GM19452 (cell line): Measurements from ENCODE around the gene NUDT11.
"Not testable (repeated sequence)": the region's sequence is repeated elsewhere in the genome, so short reads cannot be mapped to it uniquely, and the experiment has no call there.

Experiments
- ATAC-seq: cut with Tn5 transposase; IDR thresholded peaks from one replicate; pipeline ENCODE4 v1.9.1; 2021; ENCODE audit not compliant: unreplicated experiment

NUDT11 gene

DNA sequence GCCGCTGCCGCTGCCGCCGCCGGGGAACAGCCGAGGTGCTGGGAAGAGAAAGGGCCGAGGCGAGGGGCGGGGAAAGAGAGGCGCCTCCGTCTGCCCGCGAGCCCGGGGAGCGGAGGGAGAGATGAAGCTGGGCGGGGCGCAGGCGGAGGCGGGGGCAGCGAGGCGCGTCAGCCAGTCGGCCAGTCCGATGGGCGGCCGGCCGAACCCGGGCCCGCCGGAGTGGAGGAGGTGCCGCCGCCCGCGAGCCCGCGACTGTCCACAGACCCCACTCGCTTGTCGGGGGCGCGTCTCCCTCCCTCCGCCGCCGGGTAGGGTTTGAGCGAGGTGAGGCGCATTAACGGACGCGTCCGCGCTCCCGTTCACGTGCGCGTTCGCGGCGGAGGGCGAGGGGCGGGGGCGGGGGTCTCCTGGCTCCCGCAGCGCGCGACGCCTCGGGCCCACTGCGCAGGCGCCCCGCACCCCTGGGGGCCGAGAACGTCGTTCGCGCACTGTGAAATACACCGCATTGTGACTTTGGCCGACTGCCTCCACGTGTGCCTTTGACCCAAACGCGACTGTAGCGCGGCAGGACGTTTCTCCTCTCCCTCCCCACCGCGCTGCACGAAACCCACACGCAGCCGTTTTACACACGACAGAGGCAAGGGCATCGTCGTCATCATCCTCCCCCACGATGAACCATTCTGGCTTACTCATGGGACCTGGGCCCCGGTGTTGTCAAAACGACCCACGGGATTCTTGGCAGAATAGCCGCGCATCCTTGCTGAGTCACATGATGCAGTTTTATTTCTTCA lies at the start of gene NUDT11:
Gene NUDT11 (minus strand): TSS at position 92 of the 791 bp plus-strand sequence. CDS start 148 bp downstream, outside the sequence.
- no peak for ATAC-seq

DNA sequence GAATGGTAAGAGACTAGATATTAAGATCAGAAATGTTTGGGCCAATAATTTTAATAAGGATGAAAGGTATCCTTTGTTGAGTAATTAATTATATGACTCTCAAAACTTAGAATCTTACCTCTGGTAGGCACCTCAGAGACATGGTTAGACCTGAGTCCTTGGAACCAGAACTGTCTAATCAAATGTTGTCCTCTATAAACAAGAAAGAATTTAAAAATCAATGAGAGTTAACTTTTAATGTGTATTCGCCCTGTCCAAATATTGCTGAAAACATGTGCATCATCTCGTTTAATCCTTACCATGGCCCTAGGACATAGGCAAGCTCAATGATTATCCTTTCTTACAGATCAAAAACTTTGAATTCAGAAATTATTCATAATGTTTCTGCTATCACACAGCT lies 24.0 kb upstream of the NUDT11 start:
- no peak for ATAC-seq

DNA sequence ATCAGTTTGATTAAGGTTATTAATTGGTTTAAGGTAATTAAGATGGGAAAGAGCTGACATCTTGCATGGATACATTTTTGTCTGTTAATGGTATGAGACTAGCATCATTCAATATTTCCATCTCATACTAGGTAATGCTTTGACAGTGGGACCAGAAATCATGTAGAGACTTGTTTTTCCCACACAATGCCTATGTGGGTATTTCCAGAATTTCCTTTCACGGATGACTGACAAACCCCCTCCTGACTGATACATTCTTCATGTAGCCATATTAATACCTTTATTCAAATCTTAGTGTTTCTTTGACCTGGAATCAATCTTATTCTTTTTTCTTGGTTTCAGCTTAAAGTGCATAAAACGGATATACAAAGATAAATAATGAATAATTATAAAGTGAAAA lies 22.7 kb upstream of the NUDT11 start:
- ATAC-seq, result not testable (repeated sequence)

DNA sequence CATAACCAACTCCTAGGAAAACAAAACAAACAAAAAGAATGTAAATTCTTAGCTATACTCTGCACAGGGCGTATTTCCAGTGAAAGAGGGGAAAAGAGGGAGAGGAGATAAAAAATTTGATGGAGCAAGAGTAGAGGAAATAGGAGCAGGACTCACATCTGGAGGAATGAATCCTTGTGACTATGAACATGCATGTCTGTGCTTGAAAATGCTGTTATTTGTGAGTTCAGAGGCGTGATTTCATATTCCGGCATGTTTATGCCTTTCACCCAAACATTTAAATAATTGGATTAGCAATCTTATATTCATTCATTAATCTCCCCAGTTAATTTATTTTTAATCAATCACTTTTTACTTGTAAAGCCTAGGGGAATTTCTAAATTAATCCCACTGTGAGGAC lies 11.2 kb upstream of the NUDT11 start:
- ATAC-seq, result no peak

DNA sequence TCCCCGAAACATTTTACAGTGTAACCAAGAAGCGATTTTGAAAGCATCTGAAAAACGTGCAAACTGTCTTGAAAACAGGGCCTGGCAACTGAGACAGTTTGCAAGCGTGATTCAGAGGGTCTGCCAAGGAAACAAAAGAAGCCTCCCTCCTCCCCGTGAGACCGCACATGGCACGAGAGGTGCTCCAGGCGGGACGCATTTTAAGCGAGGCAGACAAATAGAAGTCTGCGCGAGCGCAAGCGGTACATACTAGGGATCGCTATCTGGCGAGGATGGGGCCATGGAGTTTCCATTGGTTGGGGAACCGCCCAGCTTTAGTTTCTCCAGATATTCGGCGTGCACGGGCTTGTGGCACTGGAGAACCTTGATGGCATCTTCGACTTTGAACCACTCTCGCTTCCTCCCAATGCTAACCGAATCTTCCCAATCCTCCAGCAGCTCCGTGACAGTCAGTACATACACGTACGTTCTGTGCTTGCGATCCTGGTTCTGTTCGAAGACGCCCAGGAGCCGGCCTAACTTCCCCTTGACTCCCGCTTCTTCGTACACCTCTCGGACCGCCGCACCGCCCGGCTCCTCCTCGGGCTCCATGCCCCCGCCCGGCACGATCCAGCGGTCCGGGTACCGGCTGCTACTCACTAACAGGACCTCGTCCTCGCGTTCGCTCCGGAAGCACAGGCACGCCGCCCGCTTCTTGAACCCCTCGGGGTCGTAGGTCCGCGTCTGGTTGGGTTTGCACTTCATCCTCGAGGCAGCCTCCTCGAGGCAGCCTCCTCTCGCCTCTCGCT lies 497 bp downstream of the NUDT11 start:
- ATAC-seq, result not testable (repeated sequence)

DNA sequence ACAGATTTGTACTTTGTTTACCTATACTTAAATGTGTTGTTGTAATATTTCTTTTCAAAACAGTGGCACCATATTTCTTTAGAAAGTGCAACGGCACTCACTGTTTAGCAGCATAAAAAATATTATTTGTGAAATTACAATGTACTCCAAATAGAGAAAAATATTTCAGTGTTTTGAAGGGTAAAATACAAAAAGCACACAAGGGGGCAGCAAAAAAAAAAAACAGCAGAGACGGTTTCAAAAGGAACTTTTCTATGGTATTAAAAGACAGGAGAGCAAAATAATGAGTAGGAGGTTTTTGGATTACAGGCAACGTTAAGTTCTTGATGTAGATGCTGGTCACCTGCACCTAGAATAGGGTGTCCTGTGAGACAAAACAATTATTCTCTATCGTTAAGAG lies 2.0 kb downstream of the NUDT11 start:
- ATAC-seq, result no peak

DNA sequence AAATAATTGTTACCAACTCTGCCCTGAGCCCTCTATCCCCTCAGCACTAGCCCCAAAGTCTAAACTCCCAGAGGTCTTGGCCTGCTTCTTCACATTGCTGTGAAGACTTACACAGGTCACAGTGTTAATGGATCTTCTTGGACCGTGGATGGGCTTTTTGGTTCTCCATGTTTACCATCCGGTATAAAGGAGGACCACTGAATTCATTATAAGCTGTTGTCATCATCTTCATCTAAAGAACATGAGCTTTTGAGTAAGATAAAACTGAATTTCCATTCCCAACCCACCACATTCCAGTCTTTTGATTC lies 8.5 kb downstream of the NUDT11 start:
- ATAC-seq, result no peak

DNA sequence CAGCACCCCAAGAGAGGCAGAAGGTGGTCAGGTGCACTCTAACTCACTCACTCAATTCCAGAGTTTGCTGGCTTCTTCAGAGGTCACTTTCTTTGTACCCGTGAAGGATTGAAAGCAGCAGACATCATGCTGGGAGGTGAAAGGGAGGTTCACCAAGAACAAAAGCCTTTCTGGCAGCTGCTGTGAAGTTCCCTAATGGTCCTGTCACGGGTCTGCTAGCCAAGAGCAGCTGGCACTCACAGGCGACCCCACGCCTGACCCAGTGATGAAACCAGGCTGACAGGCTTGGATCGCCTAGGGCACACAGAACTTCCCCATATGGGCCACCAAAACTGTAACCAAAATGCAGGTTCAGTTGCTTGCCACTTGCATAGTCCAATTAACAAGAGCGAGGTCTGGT lies 11.8 kb downstream of the NUDT11 start:
- ATAC-seq, result no peak

DNA sequence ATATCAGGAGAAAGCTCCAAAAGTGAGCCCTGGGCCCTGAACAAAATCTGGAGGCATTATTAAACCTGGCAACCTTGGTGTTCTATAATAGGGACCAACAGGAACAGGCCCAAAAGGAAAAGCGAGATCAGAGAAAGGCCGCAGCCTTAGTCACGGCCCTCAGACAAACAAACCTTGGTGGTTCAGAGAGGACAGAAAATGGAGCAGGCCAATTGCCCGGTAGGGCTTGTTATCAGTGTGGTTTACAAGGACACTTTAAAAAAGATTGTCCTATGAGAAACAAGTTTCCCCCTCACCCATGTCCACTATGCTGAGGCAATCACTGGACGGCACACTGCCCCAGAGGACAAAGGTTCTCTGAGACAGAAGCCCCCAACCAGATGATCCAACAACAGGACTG lies 14.0 kb downstream of the NUDT11 start:
- not testable (repeated sequence) for ATAC-seq

DNA sequence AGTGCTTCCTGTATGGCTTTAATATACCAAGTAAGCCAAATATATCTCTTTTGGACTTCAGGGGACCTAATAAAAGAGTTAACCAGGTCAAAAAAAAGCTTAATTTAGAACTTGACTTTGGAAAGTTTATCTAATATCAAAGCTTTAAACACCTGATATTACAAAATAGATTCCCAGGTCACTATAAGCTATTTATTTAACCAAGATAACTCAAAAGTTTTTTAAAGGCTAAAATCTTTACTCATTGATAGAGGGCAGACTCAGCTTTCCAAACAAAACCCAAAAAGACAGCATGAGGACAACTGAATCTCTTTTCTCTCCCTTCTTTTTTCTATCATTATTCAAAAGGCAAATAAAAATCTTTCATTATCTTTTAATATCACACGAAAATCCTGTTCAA lies 19.5 kb downstream of the NUDT11 start:
- ATAC-seq, result no peak

DNA sequence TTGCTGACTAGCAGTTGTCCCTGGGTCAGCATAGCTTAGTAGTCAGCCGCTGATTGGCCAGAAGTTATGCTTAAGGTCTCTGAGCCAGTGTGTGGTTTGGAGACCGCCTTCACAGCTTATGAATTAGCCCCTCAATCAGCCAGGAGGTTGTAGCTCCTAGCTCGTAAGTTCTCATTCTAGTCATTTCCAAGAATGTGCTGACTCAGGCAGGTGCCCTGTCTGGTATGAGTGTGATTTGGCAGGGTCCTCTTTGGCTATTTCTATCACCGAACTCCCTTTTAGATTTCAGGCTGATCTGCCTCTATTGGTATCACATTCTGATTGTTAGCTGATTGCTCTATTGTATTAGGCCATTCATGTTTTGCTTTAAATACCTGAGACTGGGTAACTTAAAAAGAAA lies 33.1 kb downstream of the NUDT11 start:
- no peak for ATAC-seq

DNA sequence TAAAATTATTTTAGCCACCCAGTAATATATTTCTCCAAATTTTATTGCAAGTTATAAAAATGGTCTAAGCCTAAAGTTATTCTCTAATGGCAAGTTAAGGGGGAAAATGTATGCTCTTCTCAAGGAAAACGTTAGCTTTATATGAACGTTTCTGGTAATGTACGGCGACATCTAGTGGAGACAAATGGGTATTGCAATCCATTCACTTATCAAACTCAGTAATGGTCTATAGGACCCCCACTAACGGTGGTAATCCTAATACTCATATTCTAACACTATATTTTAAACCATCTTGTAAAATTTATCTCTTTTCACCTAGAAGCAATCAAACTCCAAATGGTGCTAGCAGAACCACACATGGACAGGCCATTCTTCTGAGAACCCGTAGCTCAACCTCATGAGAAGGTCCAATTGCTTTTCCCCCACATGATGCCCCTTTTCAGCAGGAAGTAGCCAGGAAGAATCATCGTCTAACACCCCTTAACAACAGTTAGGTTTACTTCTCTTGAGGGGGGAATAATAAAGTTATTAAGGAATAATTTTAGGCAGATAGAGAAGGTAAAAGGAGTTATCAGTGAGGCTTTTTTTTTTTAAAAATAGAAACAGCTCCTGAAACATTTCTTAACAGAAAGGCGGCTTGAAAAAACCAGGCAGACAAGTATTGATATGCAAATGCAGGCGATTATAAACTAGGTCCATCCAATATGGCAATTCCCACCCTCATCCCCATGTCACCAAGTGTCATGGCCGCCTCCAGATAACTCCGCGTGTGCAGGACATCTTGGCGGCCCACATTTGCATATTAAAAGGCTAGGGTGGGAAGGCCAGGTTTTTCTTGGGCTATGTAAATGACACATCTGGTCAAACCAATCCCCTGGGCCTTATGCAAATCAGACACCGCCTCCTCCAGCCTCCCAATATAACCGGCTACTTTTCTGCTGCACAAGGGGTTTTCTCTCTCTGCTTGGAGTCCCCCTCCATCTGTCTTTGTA lies 35.0 kb downstream of the NUDT11 start:
- ATAC-seq, result no peak

DNA sequence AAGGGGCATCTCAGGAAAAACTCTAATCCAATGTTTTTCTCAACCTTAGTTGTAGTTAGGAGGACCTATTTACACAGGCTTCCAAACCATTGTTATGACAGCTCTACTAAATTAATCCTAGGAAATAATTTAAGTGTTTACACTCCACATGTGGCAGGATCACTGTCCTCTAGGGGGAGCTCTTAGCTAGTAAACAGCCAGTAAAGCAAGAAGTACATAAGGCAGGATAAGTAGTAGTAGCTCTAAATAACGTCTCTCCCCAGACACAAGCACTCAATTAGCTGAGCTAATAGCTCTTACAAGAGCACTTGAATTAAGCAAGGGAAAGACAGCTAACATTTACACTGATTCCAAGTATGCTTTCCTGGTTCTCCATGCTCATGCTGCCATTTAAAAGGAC lies 37.3 kb downstream of the NUDT11 start:
- ATAC-seq, result no peak

DNA sequence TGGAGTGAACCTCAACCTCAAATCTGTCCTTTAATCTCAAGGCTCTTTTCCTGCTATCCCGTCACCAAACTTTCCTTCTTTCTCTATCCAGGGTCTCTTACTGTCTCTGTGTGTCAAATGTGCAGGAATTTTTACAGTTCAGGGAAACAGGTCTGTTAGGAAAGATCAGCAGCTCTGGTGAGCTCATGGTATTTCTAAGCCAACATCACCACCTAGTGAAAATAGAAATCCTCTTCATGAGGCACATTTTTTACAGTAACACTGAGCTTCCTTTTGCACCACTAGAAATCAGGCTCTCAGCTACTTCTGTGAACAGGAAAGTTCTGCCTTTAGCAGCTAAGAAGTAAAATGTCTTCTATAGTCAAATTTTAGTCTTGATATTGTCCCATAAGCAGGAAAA lies 39.6 kb downstream of the NUDT11 start:
- no peak for ATAC-seq

DNA sequence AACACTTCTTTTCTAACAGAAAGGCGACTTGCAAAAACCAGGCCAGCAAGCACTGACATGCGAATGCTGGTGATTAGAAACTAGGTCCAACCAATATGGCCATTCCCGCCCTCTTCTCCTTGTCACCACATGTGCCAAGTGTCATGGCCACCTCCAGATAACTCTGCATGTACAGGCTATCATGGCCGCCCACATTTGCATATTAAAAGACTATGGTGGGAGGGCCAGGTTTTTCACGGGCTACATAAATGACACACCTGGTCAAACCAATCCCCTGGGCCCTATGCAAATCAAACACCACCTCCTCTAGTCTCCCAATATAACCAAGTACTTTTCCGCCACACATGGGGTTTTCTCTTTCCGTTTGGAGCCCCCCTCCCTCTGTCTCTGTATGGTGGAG lies 40.1 kb downstream of the NUDT11 start:
- ATAC-seq, result no peak

DNA sequence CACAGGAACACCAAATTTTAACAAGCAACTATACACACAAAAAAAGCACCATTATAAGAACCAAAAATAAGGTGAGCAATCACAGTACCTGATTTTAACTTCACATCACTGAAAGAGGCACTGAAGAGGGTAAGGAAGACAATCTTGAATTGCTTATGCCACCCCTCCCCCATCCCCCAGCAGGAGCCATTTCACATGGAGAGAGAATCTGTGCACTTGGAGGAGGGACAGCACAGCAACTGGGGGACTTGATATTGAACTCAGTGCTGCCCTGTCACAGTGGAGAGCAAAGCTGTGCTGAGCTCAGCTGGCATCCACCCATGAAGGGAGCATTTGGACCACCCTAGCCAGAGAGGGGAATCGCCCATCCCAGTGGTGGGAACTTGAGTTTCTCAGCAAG lies 56.0 kb downstream of the NUDT11 start:
- ATAC-seq, result no peak
